ENCODE results near the gene PFKL. TPM values are rescaled to one million over a fixed set of nuclear protein-coding genes. Genes with fewer than 3 reads are reported as not detected.
"Not testable (repeated sequence)": the region's sequence is repeated elsewhere in the genome, so short reads cannot be mapped to it uniquely, and the experiment has no call there.

Gene PFKL
- total RNA-seq, 2 donors from 2014 or later, result 150 to 184 TPM

DNA sequence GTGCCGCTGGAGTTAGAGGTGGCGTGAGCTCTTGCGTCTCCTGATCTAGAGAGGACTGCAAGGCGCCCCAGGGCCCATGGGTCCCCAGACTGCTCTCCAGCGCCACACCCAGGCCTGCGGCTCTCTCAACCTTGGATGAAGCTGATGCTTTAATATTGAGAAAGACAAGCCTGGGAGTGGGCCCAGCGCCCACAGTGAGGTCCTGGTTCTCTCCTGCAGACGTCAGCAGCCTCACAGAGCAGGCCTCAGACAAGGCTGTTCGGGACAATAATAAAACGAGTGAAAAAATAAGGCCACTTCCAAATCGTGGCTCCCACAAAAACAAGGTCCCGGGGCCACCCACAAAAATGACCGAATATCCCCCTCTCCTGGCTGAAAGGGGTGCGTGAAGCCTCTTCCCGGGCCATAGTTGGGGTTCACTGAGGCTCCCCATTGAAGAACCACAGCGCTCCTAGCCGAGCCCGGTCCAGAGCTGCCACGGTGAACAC is 32.2 kb upstream of the PFKL start:
- no peaks in the 10 kb centered on the region for H3K9me3 Mint-ChIP-seq
- no peaks in the 10 kb centered on the region for H3K27me3 Mint-ChIP-seq
- H3K4me3 Mint-ChIP-seq, result no peak overlapping the region
- H3K4me1 Mint-ChIP-seq, result no peaks in the 10 kb centered on the region
- no peaks in the 10 kb centered on the region for H3K36me3 Mint-ChIP-seq (ENCODE audit: low read depth)
- no peak overlapping the region for H3K27ac Mint-ChIP-seq
- peak; percentile 46 for ATAC-seq (replicated peaks)

- Mint-ChIP-seq H3K4me1 (no peaks in the 10 kb centered on the region), H3K27ac (no peak overlapping the region), H3K9me3 (no peaks in the 10 kb centered on the region), H3K27me3 (no peaks in the 10 kb centered on the region), H3K36me3 (ENCODE audit: low read depth) (no peaks in the 10 kb centered on the region), H3K4me3 (no peak overlapping the region)
- no peak for ATAC-seq (replicated peaks)
These were observed 30.8 kb upstream of the PFKL start for GRCh38 chr21:44269090-44269489.

GRCh38 chr21:44271558-44272283 is 28.1 kb upstream of the PFKL start:
- Mint-ChIP-seq H3K4me1 (no peaks in the 10 kb centered on the region), H3K36me3 (ENCODE audit: low read depth) (no peaks in the 10 kb centered on the region), H3K9me3 (no peaks in the 10 kb centered on the region), H3K27me3 (no peaks in the 10 kb centered on the region), H3K27ac (no peak overlapping the region), H3K4me3 (no peak overlapping the region)
- ATAC-seq (replicated peaks), result no peak

DNA sequence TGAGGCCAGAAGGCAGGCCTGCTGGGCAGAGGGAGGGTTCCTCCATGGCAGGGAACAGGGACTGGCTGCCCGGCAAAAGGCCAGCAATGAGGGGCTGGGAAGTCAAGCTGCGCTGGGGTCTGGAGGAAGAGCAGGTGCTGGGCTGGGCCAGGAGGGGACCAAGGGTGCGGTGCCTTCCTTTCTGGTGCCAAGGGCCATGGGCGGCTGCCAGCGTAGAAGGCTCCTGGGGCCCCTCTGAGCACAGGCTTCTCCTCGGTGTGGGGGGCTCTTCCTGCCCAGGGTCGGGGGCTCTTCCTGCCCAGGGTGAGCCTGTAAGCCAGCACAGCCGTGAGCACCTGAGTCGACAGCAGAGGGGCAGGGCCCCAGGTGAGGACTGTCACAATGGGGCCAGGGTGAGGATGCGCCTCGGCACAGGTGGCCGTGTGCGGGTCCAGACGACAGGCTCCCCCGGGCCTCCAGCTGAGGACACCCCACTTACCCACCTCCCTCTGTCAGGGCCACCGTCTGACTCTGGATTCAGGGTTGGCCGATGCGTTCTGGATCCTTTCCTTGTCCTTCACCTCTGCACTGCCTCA is 27.5 kb upstream of the PFKL start:
- Mint-ChIP-seq H3K9me3 (no peaks in the 10 kb centered on the region), H3K36me3 (ENCODE audit: low read depth) (no peaks in the 10 kb centered on the region), H3K27ac (no peak overlapping the region), H3K4me3 (no peak overlapping the region), H3K4me1 (no peaks in the 10 kb centered on the region), H3K27me3 (no peaks in the 10 kb centered on the region)
- ATAC-seq (replicated peaks), result no peak

DNA sequence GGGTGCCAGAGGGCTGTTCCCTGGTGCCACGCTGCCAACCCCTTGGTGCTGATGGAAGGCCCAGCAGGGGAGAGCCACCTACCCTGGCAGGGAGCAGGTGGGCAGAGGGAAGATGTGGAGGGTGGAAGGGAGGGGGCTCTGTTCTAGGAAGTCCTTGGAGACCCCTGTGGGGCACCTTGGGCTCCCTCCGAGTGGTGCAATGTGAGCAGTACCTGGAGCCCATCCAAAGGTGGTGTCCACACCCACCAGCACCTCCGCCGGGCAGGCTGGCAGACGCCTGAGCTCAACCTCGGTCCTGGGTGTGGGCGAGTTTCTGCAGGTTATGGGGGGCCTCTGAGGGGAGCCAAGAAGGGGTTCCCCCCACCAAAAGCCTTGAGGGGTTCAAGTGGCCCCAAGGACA is 26.8 kb upstream of the PFKL start:
- no peaks in the 10 kb centered on the region for H3K36me3 Mint-ChIP-seq (ENCODE audit: low read depth)
- no peaks in the 10 kb centered on the region for H3K27me3 Mint-ChIP-seq
- no peak overlapping the region for H3K27ac Mint-ChIP-seq
- H3K9me3 Mint-ChIP-seq, result no peaks in the 10 kb centered on the region
- no peak for ATAC-seq (replicated peaks)
- H3K4me1 Mint-ChIP-seq, result no peaks in the 10 kb centered on the region
- H3K4me3 Mint-ChIP-seq, result no peak overlapping the region

DNA sequence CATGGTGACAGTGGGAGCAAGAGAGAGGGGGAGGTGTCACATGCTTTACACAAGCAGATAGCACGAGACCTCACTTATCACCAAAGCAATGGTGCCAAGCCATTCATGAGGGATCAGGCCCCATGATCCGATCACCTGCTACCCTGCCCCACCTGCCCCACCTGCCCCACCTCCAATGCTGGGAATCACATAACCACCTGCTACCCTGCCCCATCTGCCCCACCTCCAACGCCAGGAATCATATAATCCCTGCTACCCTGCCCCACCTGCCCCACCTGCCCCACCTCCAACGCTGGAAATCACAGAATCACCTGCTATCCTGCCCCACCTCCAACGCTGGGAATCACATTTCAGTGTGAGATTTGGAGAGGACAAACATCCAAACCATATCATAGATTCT is 24.8 kb upstream of the PFKL start:
- Mint-ChIP-seq H3K36me3 (ENCODE audit: low read depth) (no peaks in the 10 kb centered on the region), H3K9me3 (no peaks in the 10 kb centered on the region), H3K4me3 (no peak overlapping the region), H3K27ac (no peak overlapping the region), H3K4me1 (no peaks in the 10 kb centered on the region), H3K27me3 (no peaks in the 10 kb centered on the region)
- no peak for ATAC-seq (replicated peaks)

GRCh38 chr21:44279354-44280260 is 20.2 kb upstream of the PFKL start:
- ATAC-seq (replicated peaks), result no peak
- Mint-ChIP-seq H3K4me3 (no peak overlapping the region), H3K27me3 (no peaks in the 10 kb centered on the region), H3K9me3 (no peaks in the 10 kb centered on the region), H3K4me1 (no peaks in the 10 kb centered on the region), H3K27ac (no peak overlapping the region), H3K36me3 (ENCODE audit: low read depth) (no peaks in the 10 kb centered on the region)

DNA sequence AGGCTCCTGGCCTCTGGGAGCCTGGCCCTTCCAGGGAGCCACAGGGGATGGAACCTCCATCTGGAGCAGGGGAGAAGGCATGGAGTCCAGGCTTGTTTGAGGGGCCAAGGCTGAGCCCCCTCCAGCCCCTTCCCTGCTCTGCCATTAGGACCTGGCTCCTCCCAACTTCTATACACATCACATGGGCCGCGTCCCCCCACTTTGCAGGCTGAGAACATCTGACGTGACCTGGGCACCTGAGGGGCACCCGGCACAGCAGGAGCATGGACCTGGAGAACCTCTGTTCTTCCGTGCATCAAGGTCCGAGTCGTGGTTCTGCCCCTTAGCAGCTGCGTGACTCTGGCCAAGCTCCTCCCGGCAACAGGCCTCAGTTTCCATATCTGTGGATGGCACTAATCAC is 18.1 kb upstream of the PFKL start:
- no peaks in the 10 kb centered on the region for H3K36me3 Mint-ChIP-seq (ENCODE audit: low read depth)
- no peaks in the 10 kb centered on the region for H3K9me3 Mint-ChIP-seq
- no peak overlapping the region for H3K4me3 Mint-ChIP-seq
- no peak overlapping the region for H3K27ac Mint-ChIP-seq
- no peak for ATAC-seq (replicated peaks)
- H3K27me3 Mint-ChIP-seq, result no peaks in the 10 kb centered on the region
- H3K4me1 Mint-ChIP-seq, result no peaks in the 10 kb centered on the region

DNA sequence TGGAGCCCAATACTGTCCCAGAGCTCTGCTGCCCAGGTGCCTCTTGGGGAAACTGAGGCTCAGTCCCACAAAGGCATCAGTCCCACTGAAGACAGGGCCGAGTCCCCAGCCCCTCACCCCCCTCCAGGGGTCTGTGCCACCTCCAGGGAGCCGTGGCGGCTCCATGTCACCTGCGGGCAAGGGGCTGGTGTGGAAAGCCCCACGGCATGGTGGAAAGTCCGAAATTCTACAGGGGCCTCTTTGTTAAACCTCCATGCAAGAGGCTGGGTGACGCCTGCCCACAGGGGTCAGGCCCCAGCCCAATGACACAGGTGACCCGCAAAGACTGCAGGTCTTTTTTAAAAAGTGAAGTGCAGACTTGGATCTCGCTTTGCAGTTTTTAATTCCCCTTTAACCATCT is 17.5 kb upstream of the PFKL start:
- Mint-ChIP-seq H3K27me3 (no peaks in the 10 kb centered on the region), H3K9me3 (no peaks in the 10 kb centered on the region), H3K36me3 (ENCODE audit: low read depth) (no peaks in the 10 kb centered on the region), H3K27ac (no peak overlapping the region), H3K4me3 (no peak overlapping the region), H3K4me1 (no peaks in the 10 kb centered on the region)
- ATAC-seq (replicated peaks), result no peak

DNA sequence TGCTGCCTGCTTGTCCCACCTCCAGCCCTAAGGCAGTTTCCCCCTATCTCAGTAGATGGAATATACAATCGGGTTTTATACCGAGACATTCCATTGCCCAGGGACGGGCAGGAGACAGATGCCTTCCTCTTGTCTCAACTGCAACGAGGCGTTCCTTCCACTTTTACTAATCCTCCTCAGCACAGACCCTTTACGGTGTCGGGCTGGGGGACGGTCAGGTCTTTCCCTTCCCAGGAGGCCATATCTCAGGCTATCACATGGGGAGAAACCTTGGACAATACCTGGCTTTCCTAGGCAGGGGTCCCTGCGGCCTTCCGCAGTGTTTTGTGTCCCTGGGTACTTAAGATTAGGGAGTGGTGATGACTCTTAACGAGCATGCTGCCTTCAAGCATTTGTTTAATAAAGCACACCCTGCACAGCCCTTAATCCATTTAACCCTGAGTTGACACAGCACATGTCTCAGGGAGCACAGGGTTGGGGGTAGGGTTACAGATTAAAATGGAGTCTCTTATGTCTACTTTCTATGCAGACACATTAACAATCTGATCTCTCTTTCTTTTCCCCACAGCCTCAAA is 16.6 kb upstream of the PFKL start:
- not testable (repeated sequence) for ATAC-seq (replicated peaks); H3K27me3 Mint-ChIP-seq; H3K4me3 Mint-ChIP-seq; H3K9me3 Mint-ChIP-seq; H3K27ac Mint-ChIP-seq; H3K36me3 Mint-ChIP-seq (ENCODE audit: low read depth); H3K4me1 Mint-ChIP-seq

- peaks cover 4% of the 10 kb centered on the region for H3K4me1 Mint-ChIP-seq
- no peaks in the 10 kb centered on the region for H3K9me3 Mint-ChIP-seq
- no peaks in the 10 kb centered on the region for H3K27me3 Mint-ChIP-seq
- no peaks in the 10 kb centered on the region for H3K36me3 Mint-ChIP-seq (ENCODE audit: low read depth)
- no peak for ATAC-seq (replicated peaks)
- H3K4me3 Mint-ChIP-seq, result no peak overlapping the region
- H3K27ac Mint-ChIP-seq, result no peak overlapping the region
These were observed 15.9 kb upstream of the PFKL start for GRCh38 chr21:44283948-44284347.

GRCh38 chr21:44285138-44285992 is 14.5 kb upstream of the PFKL start, which contains the start of gene AIRE:
AIRE (plus strand) TSS chr21:44285876; CDS start chr21:44286007, 131 bp downstream.
- H3K27me3 Mint-ChIP-seq, result no peaks in the 10 kb centered on the region
- H3K4me3 Mint-ChIP-seq, result no peak within 1 kb of the TSS
- no peaks in the 10 kb centered on the region for H3K36me3 Mint-ChIP-seq (ENCODE audit: low read depth)
- no peak within 1 kb of the TSS for H3K27ac Mint-ChIP-seq
- peaks cover 4% of the 10 kb centered on the region for H3K4me1 Mint-ChIP-seq
- no peaks in the 10 kb centered on the region for H3K9me3 Mint-ChIP-seq
- no peak for ATAC-seq (replicated peaks)

- no peak for ATAC-seq (replicated peaks)
- H3K36me3 Mint-ChIP-seq (ENCODE audit: low read depth), result no peaks in the 10 kb centered on the region
- no peaks in the 10 kb centered on the region for H3K27me3 Mint-ChIP-seq
- H3K4me3 Mint-ChIP-seq, result no peak overlapping the region
- peaks cover 4% of the 10 kb centered on the region for H3K4me1 Mint-ChIP-seq
- H3K9me3 Mint-ChIP-seq, result no peaks in the 10 kb centered on the region
- no peak overlapping the region for H3K27ac Mint-ChIP-seq
These were observed 13.7 kb upstream of the PFKL start for GRCh38 chr21:44286086-44286715.

All from activated T-helper 17 cell treated with anti-CD3 and anti-CD28 coated beads, Interleukin-2, amount 50 U/mL, for 72 hours (primary cell).